ENCODE measurements around the gene LARP4B. TPM values are rescaled to one million over a fixed set of nuclear protein-coding genes. Genes with fewer than 3 reads are reported as not detected.
A peak's percentile ranks its signal among the peaks of the same experiment; 100 is the strongest.

The LARP4B gene
- total and polyA plus RNA-seq, 2 of the 13 experiments (the other 11 are each of a cell fraction or from before 2014, with no cell fraction given), result 19.5 to 30.2 TPM

DNA sequence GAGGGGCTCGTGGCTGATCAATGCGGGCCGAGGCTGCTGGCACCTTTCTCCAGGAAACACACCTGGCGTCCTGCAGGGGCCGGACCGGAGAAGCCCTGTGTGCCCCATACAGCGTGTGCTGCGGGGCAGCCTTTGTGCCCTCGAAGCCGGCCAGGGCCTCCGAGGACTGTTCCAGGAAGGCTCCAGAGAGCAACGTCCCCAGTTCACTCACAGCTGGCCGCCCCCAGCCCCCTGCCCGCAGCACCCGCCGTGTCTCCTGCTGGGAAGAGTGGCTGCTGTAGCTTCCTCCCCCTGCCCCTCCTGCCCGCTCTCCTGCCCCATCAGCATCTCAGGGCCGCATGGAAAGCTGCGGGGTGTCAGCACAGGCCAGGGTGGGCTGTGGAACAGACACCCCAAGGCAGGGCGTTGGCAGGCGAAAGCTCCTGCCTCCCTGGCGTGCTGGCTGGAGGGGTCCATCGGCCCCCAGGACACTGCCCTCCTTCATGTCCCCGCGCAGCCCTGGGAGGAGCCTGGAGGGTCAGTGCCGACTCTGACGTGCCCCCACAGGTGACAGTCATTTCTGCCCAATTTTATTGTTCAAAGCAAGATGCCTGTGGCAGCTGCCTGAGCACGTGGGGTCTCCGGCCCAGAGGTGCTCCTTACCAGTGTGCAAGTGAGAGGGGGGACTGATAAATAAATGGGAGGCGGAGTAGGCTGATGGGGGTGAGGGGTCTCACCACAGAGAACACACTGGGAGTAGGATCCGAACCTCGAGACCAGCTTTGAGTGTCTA is 146.2 kb downstream of the LARP4B start (continued):
- TF ChIP-seq, protein P1, sequence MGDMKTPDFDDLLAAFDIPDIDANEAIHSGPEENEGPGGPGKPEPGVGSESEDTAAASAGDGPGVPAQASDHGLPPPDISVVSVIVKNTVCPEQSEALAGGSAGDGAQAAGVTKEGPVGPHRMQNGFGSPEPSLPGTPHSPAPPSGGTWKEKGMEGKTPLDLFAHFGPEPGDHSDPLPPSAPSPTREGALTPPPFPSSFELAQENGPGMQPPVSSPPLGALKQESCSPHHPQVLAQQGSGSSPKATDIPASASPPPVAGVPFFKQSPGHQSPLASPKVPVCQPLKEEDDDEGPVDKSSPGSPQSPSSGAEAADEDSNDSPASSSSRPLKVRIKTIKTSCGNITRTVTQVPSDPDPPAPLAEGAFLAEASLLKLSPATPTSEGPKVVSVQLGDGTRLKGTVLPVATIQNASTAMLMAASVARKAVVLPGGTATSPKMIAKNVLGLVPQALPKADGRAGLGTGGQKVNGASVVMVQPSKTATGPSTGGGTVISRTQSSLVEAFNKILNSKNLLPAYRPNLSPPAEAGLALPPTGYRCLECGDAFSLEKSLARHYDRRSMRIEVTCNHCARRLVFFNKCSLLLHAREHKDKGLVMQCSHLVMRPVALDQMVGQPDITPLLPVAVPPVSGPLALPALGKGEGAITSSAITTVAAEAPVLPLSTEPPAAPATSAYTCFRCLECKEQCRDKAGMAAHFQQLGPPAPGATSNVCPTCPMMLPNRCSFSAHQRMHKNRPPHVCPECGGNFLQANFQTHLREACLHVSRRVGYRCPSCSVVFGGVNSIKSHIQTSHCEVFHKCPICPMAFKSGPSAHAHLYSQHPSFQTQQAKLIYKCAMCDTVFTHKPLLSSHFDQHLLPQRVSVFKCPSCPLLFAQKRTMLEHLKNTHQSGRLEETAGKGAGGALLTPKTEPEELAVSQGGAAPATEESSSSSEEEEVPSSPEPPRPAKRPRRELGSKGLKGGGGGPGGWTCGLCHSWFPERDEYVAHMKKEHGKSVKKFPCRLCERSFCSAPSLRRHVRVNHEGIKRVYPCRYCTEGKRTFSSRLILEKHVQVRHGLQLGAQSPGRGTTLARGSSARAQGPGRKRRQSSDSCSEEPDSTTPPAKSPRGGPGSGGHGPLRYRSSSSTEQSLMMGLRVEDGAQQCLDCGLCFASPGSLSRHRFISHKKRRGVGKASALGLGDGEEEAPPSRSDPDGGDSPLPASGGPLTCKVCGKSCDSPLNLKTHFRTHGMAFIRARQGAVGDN (CRISPR knock-in tag; IDR thresholded peaks at IDR 0.05), result peak; percentile 87
- no peak for TF ChIP-seq ZNF629 (CRISPR knock-in tag; conservative IDR thresholded peaks at IDR 0.05)
- no peak for TF ChIP-seq ATF1 (CRISPR knock-in tag; IDR thresholded peaks at IDR 0.05)
- TF ChIP-seq ETV6 (CRISPR knock-in tag; conservative IDR thresholded peaks at IDR 0.05), result no peak
- no peak for TF ChIP-seq DNMT3B (CRISPR knock-in tag; conservative IDR thresholded peaks at IDR 0.05)
- TF ChIP-seq ZNF598 (CRISPR knock-in tag; IDR thresholded peaks at IDR 0.05; ENCODE audit: borderline replicate concordance), result no peak
- TF ChIP-seq HNRNPLL (IDR thresholded peaks at IDR 0.05; ENCODE audit: low read depth, low read length, poor library complexity, severe bottlenecking), result peak; percentile 34
- no peak for TF ChIP-seq ZNF230 (CRISPR knock-in tag; IDR thresholded peaks at IDR 0.05)
- no peak for TF ChIP-seq ZNF484 (CRISPR knock-in tag; IDR thresholded peaks at IDR 0.05; ENCODE audit: borderline replicate concordance, low read depth)
- TF ChIP-seq PTBP1 (IDR thresholded peaks at IDR 0.05; ENCODE audit: low read depth, low read length, poor library complexity, severe bottlenecking), result no peak
- TF ChIP-seq ZBTB7A (CRISPR knock-in tag; IDR thresholded peaks at IDR 0.05), result no peak
- TF ChIP-seq ZNF543 (CRISPR knock-in tag; IDR thresholded peaks at IDR 0.05), result no peak
- no peak for TF ChIP-seq PAWR (CRISPR knock-in tag; IDR thresholded peaks at IDR 0.05; ENCODE audit: borderline replicate concordance)
- no peak for TF ChIP-seq RCOR2 (CRISPR knock-in tag; IDR thresholded peaks at IDR 0.05)
- no peak for TF ChIP-seq ZNF30 (CRISPR knock-in tag; IDR thresholded peaks at IDR 0.05)
- TF ChIP-seq, protein P2, sequence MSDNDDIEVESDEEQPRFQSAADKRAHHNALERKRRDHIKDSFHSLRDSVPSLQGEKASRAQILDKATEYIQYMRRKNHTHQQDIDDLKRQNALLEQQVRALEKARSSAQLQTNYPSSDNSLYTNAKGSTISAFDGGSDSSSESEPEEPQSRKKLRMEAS (IDR thresholded peaks at IDR 0.05), result peak; percentile 24; the same call in 1 of the 2 replicates
- TF ChIP-seq ZBTB7B (CRISPR knock-in tag; IDR thresholded peaks at IDR 0.05), result no peak
- TF ChIP-seq, protein P3, sequence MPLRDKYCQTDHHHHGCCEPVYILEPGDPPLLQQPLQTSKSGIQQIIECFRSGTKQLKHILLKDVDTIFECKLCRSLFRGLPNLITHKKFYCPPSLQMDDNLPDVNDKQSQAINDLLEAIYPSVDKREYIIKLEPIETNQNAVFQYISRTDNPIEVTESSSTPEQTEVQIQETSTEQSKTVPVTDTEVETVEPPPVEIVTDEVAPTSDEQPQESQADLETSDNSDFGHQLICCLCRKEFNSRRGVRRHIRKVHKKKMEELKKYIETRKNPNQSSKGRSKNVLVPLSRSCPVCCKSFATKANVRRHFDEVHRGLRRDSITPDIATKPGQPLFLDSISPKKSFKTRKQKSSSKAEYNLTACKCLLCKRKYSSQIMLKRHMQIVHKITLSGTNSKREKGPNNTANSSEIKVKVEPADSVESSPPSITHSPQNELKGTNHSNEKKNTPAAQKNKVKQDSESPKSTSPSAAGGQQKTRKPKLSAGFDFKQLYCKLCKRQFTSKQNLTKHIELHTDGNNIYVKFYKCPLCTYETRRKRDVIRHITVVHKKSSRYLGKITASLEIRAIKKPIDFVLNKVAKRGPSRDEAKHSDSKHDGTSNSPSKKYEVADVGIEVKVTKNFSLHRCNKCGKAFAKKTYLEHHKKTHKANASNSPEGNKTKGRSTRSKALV (CRISPR knock-in tag; IDR thresholded peaks at IDR 0.05), result no peak
- no peak for TF ChIP-seq ZNF562 (CRISPR knock-in tag; IDR thresholded peaks at IDR 0.05; ENCODE audit: borderline replicate concordance)
- no peak for TF ChIP-seq ARNT2 (CRISPR knock-in tag; IDR thresholded peaks at IDR 0.05; ENCODE audit: low read depth)
- no peak for TF ChIP-seq TCF7 (IDR thresholded peaks at IDR 0.05; ENCODE audit: low read depth)
- TF ChIP-seq, protein P4, sequence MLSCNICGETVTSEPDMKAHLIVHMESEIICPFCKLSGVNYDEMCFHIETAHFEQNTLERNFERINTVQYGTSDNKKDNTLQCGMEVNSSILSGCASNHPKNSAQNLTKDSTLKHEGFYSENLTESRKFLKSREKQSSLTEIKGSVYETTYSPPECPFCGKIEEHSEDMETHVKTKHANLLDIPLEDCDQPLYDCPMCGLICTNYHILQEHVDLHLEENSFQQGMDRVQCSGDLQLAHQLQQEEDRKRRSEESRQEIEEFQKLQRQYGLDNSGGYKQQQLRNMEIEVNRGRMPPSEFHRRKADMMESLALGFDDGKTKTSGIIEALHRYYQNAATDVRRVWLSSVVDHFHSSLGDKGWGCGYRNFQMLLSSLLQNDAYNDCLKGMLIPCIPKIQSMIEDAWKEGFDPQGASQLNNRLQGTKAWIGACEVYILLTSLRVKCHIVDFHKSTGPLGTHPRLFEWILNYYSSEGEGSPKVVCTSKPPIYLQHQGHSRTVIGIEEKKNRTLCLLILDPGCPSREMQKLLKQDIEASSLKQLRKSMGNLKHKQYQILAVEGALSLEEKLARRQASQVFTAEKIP (CRISPR knock-in tag; IDR thresholded peaks at IDR 0.05; ENCODE audit: borderline replicate concordance), result no peak
- no peak for TF ChIP-seq BRD4 (CRISPR knock-in tag; IDR thresholded peaks at IDR 0.05)
